Right renal cortex interstitium (tissue), 3 donors: ENCODE measurements around the gene DCN. TPM values are rescaled to one million over a fixed set of nuclear protein-coding genes. Genes with fewer than 3 reads are reported as not detected.

Experiments used
- DNase-seq, 3 donors: peaks; one replicate each; pipeline ENCODE4 v3.0.0-alpha.2; 2013; ENCODE audit warnings: low read depth in 3 of 3, low spot score in 2 of 3
- polyA plus RNA-seq, 3 donors: library from polyadenylated mRNA; unstranded; fragments of 120-200 nt; gene quantifications; one replicate each; pipeline ENCODE4 v1.2.1, GENCODE V29; 2013; ENCODE audit not compliant: insufficient read length in 3 of 3

Gene DCN
- polyA plus RNA-seq, 3 donors, result 516 to 589 (median 520) TPM

- DNase-seq, result no peak
Observed at GRCh38 chr12:91105807-91106206, 76.8 kb downstream of the DCN start.

GRCh38 chr12:91104812-91105466 is 77.7 kb downstream of the DCN start:
- DNase-seq, result no peak

GRCh38 chr12:91103624-91104023 is 79.0 kb downstream of the DCN start:
- no peak for DNase-seq

- no peak for DNase-seq
Observed at GRCh38 chr12:91103101-91103500, 79.5 kb downstream of the DCN start.

GRCh38 chr12:91100906-91101305 is 81.7 kb downstream of the DCN start:
- DNase-seq, result no peak

GRCh38 chr12:91099836-91100235 is 82.8 kb downstream of the DCN start:
- no peak for DNase-seq

GRCh38 chr12:91099341-91099740 is 83.3 kb downstream of the DCN start:
- no peak for DNase-seq

GRCh38 chr12:91098941-91099340 is 83.7 kb downstream of the DCN start:
- no peak for DNase-seq

- no peak for DNase-seq
Observed at GRCh38 chr12:91098461-91098860, 84.2 kb downstream of the DCN start.

- DNase-seq, result no peak
Observed at GRCh38 chr12:91094957-91095356, 87.7 kb downstream of the DCN start.

- no peak for DNase-seq
Observed at GRCh38 chr12:91094032-91094662, 88.5 kb downstream of the DCN start.

- DNase-seq, result no peak
Observed at GRCh38 chr12:91093341-91093740, 89.3 kb downstream of the DCN start.

- no peak for DNase-seq
Observed at GRCh38 chr12:91091916-91092715, 90.5 kb downstream of the DCN start.

Other genes with a start within 250 kb of the DCN start
- not detected for gene CCER1, start 227.6 kb downstream of the DCN start, polyA plus RNA-seq
- gene EPYC, start 177.8 kb downstream of the DCN start, polyA plus RNA-seq, result not detected
- gene KERA, start 124.8 kb downstream of the DCN start, polyA plus RNA-seq, result not detected
- 10 to 100 TPM; 23.7 to 56.3 (median 34.9) TPM for gene LUM, start 71.3 kb downstream of the DCN start, polyA plus RNA-seq